Dermis microvascular lymphatic vessel endothelial cell (primary cell): ENCODE results near the gene SARM1. TPM values are rescaled to one million over a fixed set of nuclear protein-coding genes. Genes with fewer than 3 reads are reported as not detected.

Experiments
- DNase-seq, 2 donors: peaks; one replicate each; pipeline versions ENCODE4 v3.0.0 to v3.0.0-alpha.2; 2010; ENCODE audit warnings: low read depth in 2 of 2
- total RNA-seq: library from RNA; depleted of rRNA; stranded (reverse); fragments of >200 nt; gene quantifications from 2 replicates; pipeline ENCODE4 v1.2.1, GENCODE V29; 2014

Gene SARM1
- total RNA-seq, 1 donor from 2014 or later: 1.8 TPM

- no peak for DNase-seq
Observed at GRCh38 chr17:28395426-28395825, 23.9 kb downstream of the SARM1 start.

- DNase-seq: no peak
Observed at GRCh38 chr17:28395968-28396367, 24.5 kb downstream of the SARM1 start.

GRCh38 chr17:28396635-28397239 lies 25.2 kb downstream of the SARM1 start:
- DNase-seq: no peak

DNA sequence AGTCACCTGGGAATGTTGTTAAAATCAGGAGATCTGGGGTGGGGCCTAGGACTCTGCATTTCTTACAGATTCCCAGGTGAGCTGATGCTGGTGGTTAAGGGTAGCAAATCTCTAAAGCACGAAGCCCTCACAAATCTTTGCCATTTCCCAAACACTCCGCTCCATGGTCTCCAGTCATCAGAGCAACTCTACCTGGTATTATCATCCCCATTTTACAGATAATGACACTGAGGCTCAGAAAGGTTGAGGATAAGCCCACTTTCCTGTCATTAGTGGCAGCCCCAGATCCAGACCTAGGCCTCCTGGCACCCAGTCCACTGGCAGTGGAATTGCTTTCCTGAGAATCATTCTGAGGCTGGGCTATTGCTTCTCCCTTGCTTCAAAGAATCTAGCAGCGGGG lies 25.8 kb downstream of the SARM1 start:
- DNase-seq: no peak

DNA sequence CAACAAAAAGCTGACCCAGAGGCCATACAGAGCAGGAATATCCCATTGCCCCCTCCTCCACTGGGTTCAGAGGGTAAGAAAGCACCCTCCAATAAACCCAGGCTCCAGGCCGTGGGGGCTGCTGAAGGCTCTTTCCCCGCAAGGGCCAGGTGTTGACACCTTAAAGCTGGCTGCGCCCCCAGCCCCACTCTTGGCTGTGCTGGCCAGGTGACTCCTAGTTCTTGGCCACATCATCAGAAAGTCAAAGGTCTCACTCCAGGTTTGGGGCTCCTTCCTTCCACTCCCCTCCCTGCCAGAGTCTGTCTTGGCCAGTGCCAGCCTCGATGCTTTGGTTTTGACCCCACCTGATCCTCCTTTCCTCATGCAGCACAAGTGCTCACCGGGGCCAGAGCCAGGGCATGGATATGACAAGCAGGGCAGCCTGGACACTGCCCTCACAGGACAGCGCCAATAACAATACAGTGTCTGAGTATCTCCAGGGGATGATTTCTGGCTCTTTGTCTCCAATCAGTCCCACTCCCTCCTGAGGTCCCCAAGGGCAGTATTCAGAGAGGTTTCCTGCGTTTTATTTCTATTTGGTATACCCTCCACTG lies 26.3 kb downstream of the SARM1 start:
- no peak for DNase-seq

- DNase-seq: no peak
Observed at GRCh38 chr17:28398280-28398981, 26.9 kb downstream of the SARM1 start.

DNA sequence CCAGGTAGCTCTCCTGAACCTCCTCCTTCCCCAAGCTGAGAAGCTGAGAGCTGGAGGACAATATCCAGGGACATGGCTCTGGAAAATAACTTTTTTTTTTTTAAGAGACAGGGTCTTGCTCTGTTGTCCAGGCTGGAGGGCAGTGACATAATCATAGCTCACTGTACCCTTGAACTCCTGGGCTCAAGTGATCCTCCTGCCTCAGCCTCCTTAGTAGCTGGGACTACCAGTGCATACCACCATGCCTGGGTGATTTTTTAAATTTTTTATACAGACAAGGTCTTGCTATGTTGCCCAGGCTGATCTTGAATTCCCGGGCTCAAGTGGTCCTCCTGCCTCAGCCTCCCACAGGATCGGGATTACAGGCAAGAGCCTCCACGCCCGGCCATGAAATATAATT lies 28.3 kb downstream of the SARM1 start:
- DNase-seq: no peak

DNA sequence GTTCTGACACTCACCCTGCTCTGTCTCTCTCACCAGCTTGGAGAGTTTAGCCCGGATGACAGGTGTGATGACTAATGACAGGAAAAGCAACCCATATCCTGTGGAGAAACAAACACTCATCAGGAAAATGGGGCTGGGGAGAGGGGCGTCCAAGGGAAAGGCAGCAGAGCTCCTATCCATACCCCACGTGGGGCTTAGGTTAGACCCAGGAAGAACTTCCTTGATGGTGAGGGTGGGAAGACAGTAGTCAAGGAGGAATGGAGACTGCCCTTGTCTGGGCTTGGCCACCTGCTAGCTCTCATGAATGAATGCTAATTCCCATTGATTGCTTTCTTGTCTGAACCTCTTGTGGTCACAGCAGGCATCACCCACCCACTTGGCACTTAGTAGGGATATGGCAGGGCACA lies 30.7 kb downstream of the SARM1 start:
- DNase-seq: no peak

GRCh38 chr17:28402844-28403243 lies 31.4 kb downstream of the SARM1 start:
- DNase-seq: no peak

- DNase-seq: no peak
Observed at GRCh38 chr17:28404007-28404406, 32.5 kb downstream of the SARM1 start.

GRCh38 chr17:28404461-28404811 lies 32.9 kb downstream of the SARM1 start:
- no peak for DNase-seq

DNA sequence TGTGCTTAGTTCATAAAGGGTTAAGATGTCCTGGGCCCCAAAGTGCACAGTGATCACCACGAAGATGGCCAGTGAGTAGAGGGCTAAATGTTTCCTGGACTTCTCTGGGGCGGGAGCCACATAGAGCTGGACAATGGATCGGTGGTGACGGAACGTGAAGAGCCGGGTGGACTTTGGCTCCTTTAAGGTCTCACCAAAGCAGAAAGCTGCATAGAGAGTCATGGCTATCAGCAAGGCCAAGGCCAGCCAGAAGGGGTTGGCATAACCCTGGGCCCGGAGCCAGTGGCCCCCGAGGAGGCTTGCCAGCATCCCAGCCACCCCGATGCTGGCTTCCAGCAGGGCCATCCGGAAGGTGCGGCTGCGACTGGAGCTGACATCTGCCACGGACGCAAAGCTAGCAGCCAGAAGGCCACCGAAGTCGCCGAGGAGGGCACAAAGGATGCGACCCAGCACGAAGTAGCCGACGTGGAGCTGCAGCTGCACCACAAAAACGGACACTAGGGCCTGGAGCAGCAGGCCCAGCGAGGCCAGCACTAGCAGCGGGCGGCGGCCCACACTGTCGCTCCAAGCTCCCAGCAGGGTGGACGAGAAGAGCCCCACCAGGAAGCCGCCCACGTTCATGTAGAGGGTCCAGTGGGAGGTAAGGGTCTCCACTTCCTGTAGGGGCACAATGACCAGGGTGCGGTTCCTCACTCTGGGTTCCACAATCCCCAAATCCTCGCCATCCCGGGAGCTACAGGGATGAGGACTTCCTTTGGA lies 33.5 kb downstream of the SARM1 start:
- no peak for DNase-seq

GRCh38 chr17:28405632-28406472 lies 34.4 kb downstream of the SARM1 start, which contains the start of gene SLC46A1:
SLC46A1 (minus strand) TSS chr17:28406212; CDS start chr17:28406114, 98 bp downstream.
- DNase-seq: no peak

DNA sequence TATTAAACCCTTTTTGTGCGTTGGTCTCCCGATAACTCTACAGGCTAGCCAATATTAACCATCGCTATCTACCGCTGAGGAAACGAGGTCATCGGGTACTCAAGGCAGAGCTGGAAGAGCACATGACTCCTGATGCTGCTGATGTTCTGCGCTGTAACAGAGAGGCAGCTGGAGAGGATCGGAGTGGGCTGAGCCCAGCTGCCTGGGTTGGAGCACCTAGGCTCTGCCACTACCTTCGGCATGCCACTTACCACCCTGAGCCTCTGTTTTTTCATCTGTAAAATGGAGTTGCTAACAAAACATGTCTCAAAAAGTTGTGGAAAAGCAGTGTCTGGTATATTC lies 35.0 kb downstream of the SARM1 start:
- no peak for DNase-seq

DNA sequence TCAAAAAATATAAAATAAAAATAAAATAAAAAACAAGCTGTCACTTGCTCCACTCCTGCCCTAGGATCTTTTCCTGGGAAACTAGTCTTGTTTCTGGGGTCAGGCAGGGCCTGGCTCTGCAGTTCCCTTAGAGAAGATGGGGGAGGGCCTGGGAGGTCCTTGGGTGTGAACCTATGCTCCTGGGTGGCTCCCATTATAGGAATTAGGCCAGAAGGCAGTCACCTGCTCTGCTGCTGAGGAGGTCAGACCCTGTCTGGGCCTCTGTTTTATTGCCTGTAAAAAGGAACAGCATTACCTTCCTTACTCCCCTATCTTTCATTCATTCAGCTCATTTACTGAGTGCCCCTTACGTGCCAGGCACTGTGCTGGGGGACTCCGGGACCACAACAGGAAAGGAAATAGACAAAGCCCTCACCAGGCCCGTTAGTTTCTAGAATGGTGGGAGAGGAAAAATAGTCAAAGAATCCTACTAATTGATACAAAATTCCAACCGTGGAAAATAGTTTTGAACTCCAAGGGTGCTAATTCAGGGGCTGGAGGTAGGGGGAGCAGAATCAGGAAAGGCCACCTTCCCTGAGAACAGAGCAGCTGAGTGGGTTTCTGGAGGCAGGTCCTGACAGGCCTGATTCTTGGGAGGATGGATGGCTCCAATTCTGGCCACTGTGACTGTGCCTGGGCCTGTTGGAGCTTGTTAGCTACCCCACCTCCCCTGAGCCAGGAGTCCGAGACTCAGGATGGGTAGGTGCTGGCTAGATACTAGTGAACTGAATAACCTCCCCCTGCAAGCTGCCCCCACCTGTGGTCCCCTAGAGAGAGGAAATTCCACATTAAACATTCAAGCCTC lies 35.9 kb downstream of the SARM1 start:
- DNase-seq: no peak

- no peak for DNase-seq
Observed at GRCh38 chr17:28407974-28408306, 36.4 kb downstream of the SARM1 start.

DNA sequence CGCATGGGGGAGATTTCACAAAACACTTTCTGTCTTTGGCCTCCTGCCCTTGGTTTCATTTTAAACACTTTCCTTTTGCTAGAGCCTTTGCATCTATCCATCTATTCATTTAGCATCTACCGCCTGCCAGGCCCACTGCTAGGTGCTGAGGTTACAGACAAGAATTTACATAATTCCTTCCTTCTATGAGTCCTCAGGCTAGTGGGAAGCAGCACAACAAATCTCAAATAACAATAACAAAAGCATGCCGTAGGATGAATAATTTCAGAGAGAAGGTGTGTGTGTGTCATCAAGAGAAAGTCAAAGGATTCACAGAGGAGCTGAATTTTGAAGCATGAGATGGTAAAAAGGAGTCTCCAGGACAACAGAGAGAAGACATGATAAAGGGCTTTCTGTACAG lies 40.6 kb downstream of the SARM1 start:
- no peak for DNase-seq

DNA sequence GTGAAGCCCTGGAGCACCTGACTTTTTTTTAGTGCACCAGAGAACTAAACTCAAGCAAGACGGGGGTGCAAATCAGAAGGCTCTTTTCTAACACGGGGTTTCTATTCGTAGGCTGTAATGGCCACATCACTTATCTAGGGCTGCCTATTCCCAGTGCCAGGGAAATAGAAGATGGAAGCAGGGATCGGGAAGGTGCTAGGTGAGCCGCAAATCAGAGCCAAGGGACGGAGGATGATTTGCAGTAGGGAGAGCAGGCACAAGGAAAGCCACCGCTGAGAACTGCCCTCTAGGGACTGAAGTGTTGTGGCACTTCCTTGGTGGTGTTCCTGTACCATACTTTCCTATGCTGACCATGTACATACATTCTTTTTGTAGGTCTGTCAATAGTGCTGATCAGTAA lies 42.3 kb downstream of the SARM1 start:
- no peak for DNase-seq

DNA sequence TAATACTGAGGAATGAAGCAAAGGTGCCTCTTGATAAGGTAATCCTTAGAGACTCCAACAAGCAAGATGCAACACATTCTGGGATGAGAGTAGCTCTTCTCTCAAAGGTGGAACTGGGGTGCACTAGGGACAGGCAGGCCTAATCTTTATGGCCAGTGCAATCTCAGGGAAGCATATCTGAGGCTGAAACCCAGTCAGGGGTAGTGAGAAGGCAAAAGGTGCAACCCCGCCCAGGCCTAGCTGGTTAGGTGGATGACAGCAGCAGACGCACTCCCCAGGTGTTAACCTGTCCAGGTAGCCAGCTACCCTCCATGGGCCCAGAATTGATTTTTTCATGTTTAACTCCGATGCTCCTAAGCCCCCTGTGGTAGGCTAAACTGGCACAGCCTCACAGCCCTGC lies 44.4 kb downstream of the SARM1 start:
- DNase-seq: no peak

DNA sequence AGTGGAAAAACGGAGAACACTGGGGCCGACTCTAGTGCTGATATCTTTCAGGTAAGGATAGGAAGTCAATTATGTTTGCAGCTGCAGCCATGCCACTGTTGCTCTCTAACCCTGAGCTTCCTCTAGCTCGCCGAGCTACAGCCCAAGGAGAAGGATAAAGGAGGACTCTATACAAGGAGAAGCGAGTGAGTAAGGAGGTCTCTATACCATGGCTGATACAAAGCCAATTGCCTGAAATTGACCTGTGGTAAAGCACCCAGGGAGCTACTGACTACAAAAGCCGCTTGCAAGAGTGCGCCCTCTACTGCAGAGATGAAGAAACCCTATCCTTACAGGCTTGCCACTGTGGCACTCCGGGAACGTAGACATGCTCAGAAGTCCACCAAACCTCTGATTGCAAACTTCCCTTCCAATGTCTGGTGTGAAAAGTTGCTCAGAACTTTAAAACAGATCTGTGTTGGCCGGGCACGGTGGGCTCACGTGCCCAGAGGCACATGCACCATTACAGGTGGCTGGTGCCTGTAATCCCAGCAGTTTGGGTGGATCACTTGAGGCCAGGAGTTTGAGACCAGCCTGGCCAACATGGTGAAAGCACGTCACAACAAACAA lies 45.3 kb downstream of the SARM1 start:
- peak; percentile 39 to 78 for DNase-seq
